GM18870 (cell line): ENCODE data around the gene RNF175.
"Not testable (repeated sequence)": the region's sequence is repeated elsewhere in the genome, so short reads cannot be mapped to it uniquely, and the experiment has no call there.

Experiments
- ATAC-seq: cut with Tn5 transposase; IDR thresholded peaks from one replicate; pipeline ENCODE4 v1.9.1; 2021; ENCODE audit warnings: moderate library complexity; ENCODE audit not compliant: unreplicated experiment

RNF175 gene

GRCh38 chr4:153684971-153685371 is 74.9 kb downstream of the RNF175 start:
- no peak for ATAC-seq

GRCh38 chr4:153684182-153684970 is 75.4 kb downstream of the RNF175 start, which contains the start of gene TLR2:
Gene TLR2 (plus strand): TSS chr4:153684280. CDS start chr4:153702908, 18,628 bp downstream.
- peak; percentile 76 for ATAC-seq

DNA sequence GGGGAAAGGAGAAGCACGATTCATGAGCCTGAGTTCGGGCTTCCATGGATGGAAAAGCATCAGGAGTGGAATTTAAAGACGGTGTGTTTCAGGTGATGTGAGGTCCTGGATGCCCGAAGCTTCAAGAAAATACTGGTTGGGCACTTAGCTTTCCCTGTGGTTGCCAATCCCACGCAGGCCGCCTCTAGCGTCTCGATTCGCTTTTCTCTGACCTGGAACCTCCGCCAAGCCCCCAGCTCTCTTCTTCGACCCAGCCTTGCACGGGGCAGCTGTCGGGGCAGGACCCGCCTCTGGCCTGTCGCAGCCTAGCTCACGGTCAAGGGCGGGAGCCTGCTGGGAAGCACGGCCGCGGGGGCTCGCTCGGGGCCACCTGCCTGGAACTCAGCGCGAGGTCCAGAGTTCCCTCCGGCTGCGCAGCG is 76.1 kb downstream of the RNF175 start:
- ATAC-seq: no peak

DNA sequence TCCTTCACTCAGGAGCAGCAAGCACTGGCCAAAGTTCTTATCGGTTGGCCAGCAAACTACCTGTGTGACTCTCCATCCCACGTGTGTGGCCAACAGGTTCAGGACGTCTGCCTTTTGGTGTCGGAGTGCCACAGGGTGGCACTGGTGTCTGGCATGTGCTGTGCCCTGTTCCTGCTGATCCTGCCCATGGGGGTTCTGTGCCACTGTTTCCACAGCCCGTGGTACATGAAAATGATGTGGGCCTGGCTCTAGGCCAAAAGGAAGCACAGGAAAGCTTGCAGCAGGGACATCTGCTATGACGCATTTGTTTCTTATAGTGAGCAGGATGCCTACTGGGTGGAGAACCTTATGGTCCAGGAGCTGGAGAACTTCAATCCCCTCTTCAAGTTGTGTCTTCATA is 80.3 kb downstream of the RNF175 start:
- ATAC-seq: no peak

DNA sequence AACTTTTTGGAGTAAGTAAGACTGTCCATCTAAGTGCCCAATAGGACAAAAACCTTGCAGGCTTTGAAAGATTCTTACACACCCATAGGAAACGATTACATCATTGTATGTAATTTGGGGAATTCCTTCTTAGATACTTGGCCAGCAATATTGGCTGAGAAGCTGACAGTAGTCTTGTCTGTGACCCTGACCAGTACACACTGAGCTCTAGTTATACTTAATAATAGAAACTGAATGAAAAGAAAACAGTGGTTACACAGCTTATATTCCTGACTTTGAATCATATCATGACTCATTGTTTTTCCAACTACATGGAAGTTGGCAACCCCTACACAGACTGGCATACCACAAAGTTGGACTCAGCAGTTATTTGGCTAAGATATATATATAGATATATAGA is 82.8 kb downstream of the RNF175 start:
- no peak for ATAC-seq

GRCh38 chr4:153676486-153676885 is 83.3 kb downstream of the RNF175 start:
- no peak for ATAC-seq

- no peak for ATAC-seq
Measured at GRCh38 chr4:153669838-153670237, 90.0 kb downstream of the RNF175 start.

DNA sequence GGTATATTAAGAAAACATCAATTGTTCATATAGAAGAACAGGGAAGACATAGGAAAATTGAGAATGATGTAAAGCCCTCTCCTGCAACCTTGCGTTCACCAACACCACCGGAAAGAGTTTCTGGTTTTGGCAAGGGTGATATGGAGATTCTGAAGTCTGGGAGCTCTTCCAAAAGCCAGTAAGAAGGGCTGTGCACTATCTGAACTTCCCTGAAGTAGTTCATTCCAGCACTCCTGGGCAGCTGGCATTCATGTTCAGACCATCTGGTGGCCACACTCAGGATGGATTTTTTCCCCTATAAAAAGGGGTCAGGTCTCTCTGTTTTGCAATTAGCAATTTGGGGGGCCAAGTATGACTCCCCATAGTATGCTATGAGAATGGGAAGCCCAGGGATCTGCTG is 91.2 kb downstream of the RNF175 start:
- no peak for ATAC-seq

DNA sequence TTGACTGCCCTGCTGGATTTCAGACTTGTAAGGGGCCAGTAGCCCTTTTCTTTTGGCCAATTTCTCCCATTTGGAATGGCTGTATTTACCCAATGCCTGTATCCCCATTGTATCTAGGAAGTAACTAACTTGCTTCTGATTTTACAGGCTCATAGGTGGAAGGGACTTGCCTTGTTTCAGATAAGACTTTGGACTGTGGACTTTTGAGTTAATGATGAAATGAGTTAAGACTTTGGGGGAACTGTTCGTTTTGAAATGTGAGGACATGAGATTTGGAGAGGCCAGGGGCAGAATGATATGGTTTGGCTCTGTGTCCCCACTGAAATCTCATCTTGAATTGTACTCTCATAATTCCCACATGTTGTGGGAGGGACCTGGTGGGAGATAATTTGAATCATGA is 93.3 kb downstream of the RNF175 start:
- not testable (repeated sequence) for ATAC-seq

- ATAC-seq: no peak
Measured at GRCh38 chr4:153663667-153664066, 96.2 kb downstream of the RNF175 start.

- no peak for ATAC-seq
Measured at GRCh38 chr4:153661908-153662307, 97.9 kb downstream of the RNF175 start.

DNA sequence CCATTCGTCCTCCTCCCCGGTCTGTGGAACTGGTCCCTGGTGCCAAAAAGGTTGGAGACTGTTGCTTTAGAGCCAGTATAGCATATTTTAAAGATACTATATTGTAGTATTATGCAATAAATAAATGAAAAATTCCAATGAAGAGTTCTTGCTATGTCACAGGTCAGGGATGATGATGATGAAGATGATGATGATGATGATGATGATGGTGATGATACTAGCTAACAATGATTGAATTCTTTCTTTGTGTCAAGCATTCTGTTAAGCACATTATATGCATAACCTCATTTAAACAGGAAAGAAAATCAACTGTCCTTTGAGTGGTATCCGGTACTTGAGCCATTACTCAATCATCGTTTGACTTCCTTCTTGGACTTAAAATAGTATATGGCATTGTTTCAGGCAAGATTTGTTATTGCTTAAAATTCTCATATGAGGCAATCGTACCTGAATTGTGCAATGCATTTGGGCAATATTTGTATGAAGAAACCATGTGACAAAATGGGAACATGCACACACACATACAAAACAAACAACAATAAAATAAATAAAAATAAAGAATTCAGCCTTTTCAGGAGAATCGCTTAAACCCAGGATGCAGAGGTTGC is 98.5 kb downstream of the RNF175 start:
- no peak for ATAC-seq
